H9 (cell line): ENCODE data around the gene DAZAP1. TPM values are rescaled to one million over a fixed set of nuclear protein-coding genes. Genes with fewer than 3 reads are reported as not detected.
A peak's percentile ranks its signal among the peaks of the same experiment; 100 is the strongest.

Experiments
- DNase-seq: peaks from one replicate; pipeline ENCODE4 v3.0.0-alpha.2; 2017
- H2AFZ ChIP-seq: one replicate; pipeline ENCODE4 v1.6.1; 2013; ENCODE audit warnings: mild to moderate bottlenecking, low read length, control low read depth, moderate library complexity
- H2AK5ac ChIP-seq: 2 replicates; pipeline ENCODE4 v1.6.1; 2013; ENCODE audit warnings: low read length, control low read depth, mixed read lengths; ENCODE audit not compliant: insufficient read length
- H2BK120ac ChIP-seq: one replicate; pipeline ENCODE4 v1.6.1; 2013; ENCODE audit warnings: low read depth, mild to moderate bottlenecking, low read length, control low read depth, inconsistent platforms; ENCODE audit not compliant: poor library complexity, severe bottlenecking
- H2BK12ac ChIP-seq: 2 replicates; pipeline ENCODE4 v1.6.1; 2013; ENCODE audit warnings: low read length, control low read depth, mixed read lengths, low read depth; ENCODE audit not compliant: insufficient read length
- H2BK15ac ChIP-seq: 2 replicates; pipeline ENCODE4 v1.6.1; 2013; ENCODE audit warnings: low read depth, low read length, control low read depth
- H2BK20ac ChIP-seq: one replicate; pipeline ENCODE4 v1.6.1; 2013; ENCODE audit warnings: low read depth, mild to moderate bottlenecking, low read length, control low read depth, inconsistent platforms; ENCODE audit not compliant: poor library complexity, severe bottlenecking
- H2BK5ac ChIP-seq: 2 replicates; pipeline ENCODE4 v1.6.1; 2013; ENCODE audit warnings: low read length, control low read depth, mixed read lengths; ENCODE audit not compliant: insufficient read length
- H3K14ac ChIP-seq: 2 replicates; pipeline ENCODE4 v1.6.1; 2013; ENCODE audit warnings: low read length, control low read depth; ENCODE audit not compliant: insufficient read depth
- H3K18ac ChIP-seq: 2 replicates; pipeline ENCODE4 v1.6.1; 2013; ENCODE audit warnings: low read depth, mild to moderate bottlenecking, mixed read lengths, low read length, control low read depth; ENCODE audit not compliant: insufficient read length
- H3K23ac ChIP-seq: 2 replicates; pipeline ENCODE4 v1.6.1; 2013; ENCODE audit warnings: low read length, control low read depth, mixed read lengths, low read depth; ENCODE audit not compliant: insufficient read length
- H3K23me2 ChIP-seq: 2 replicates; pipeline ENCODE4 v1.6.1; 2013; ENCODE audit warnings: low read depth, mild to moderate bottlenecking, mixed read lengths, low read length, control low read depth; ENCODE audit not compliant: insufficient read length, poor library complexity, severe bottlenecking
- H3K27ac ChIP-seq: 2 replicates; pipeline ENCODE4 v1.5.1; 2013; ENCODE audit warnings: low read length, control low read depth, mixed read lengths, low read depth; ENCODE audit not compliant: insufficient read length
- H3K27me3 ChIP-seq: 2 replicates; pipeline ENCODE4 v1.6.1; 2013; ENCODE audit warnings: low read length, control low read depth, inconsistent platforms; ENCODE audit not compliant: insufficient read depth
- H3K4ac ChIP-seq: 2 replicates; pipeline ENCODE4 v1.6.1; 2013; ENCODE audit warnings: low read depth, mild to moderate bottlenecking, control low read depth, inconsistent platforms, low read length, moderate library complexity
- H3K4me1 ChIP-seq: 2 replicates; pipeline ENCODE4 v1.6.1; 2013; ENCODE audit warnings: low read length, control low read depth, inconsistent platforms; ENCODE audit not compliant: insufficient read depth
- H3K4me2 ChIP-seq: 2 replicates; pipeline ENCODE4 v1.6.1; 2013; ENCODE audit warnings: low read length, control low read depth, mixed read lengths; ENCODE audit not compliant: insufficient read length, insufficient read depth
- H3K56ac ChIP-seq: 2 replicates; pipeline ENCODE4 v1.6.1; 2013; ENCODE audit warnings: low read depth, mild to moderate bottlenecking, mixed read lengths, low read length, control low read depth; ENCODE audit not compliant: insufficient read length
- H3K79me1 ChIP-seq: 2 replicates; pipeline ENCODE4 v1.6.1; 2013; ENCODE audit warnings: low read depth, mild to moderate bottlenecking, moderate library complexity, low read length, control low read depth, inconsistent platforms; ENCODE audit not compliant: insufficient read depth, poor library complexity, severe bottlenecking
- H3K79me2 ChIP-seq: 2 replicates; pipeline ENCODE4 v1.6.1; 2013; ENCODE audit warnings: low read length, control low read depth, inconsistent platforms; ENCODE audit not compliant: insufficient read depth
- H3K9ac ChIP-seq: 2 replicates; pipeline ENCODE4 v1.6.1; 2013; ENCODE audit warnings: low read length, control low read depth, mixed read lengths; ENCODE audit not compliant: insufficient read length; ENCODE audit errors: extremely low read depth
- H3K9me3 ChIP-seq: one replicate; pipeline ENCODE4 v1.6.1; 2013; ENCODE audit warnings: low read depth, low read length, inconsistent platforms; ENCODE audit not compliant: control insufficient read depth
- H3T11ph ChIP-seq: one replicate; pipeline ENCODE4 v1.6.1; 2013; ENCODE audit warnings: mild to moderate bottlenecking, low read length, control low read depth, inconsistent platforms
- H4K20me1 ChIP-seq: one replicate; pipeline ENCODE4 v1.6.1; 2013; ENCODE audit not compliant: control insufficient read depth, insufficient read length, insufficient read depth
- H4K5ac ChIP-seq: 2 replicates; pipeline ENCODE4 v1.6.1; 2013; ENCODE audit warnings: low read depth, mild to moderate bottlenecking, mixed read lengths, low read length, control low read depth; ENCODE audit not compliant: insufficient read length
- H4K8ac ChIP-seq: replicated peaks from 2 replicates; pipeline ENCODE4 v1.6.1; 2013; ENCODE audit warnings: low read length, control low read depth, mixed read lengths, low read depth; ENCODE audit not compliant: insufficient read length
- H4K91ac ChIP-seq: 2 replicates; pipeline ENCODE4 v1.6.1; 2013; ENCODE audit warnings: low read depth, mild to moderate bottlenecking, moderate library complexity, mixed read lengths, low read length, control low read depth; ENCODE audit not compliant: insufficient read length
- H3K27ac Mint-ChIP-seq, 3 experiments: 2 replicates in 2 of 3; 3 replicates in 1 of 3; pipeline ENCODE4 v1.8.0; 2020 to 2021; ENCODE audit warnings: mixed read lengths in 3 of 3, mild to moderate bottlenecking in 1 of 3, moderate library complexity in 1 of 3
- H3K27me3 Mint-ChIP-seq: 2 replicates; pipeline ENCODE4 v1.8.0; 2021; ENCODE audit warnings: low read depth, mild to moderate bottlenecking, moderate library complexity, mixed read lengths
- H3K36me3 Mint-ChIP-seq, 3 experiments: 2 replicates in 2 of 3; 3 replicates in 1 of 3; pipeline ENCODE4 v1.8.0; 2020 to 2021; ENCODE audit warnings: low read depth in 3 of 3, mixed read lengths in 3 of 3; ENCODE audit not compliant: insufficient read depth in 1 of 3
- H3K4me1 Mint-ChIP-seq, 2 experiments: 2 replicates each; pipeline ENCODE4 v1.8.0; 2020; ENCODE audit warnings: mixed read lengths in 2 of 2
- H3K4me3 Mint-ChIP-seq, 2 experiments: 2 replicates in 1 of 2; 3 replicates in 1 of 2; pipeline ENCODE4 v1.8.0; 2020 to 2021; ENCODE audit warnings: mild to moderate bottlenecking in 2 of 2, mixed read lengths in 2 of 2, moderate library complexity in 1 of 2
- H3K9me3 Mint-ChIP-seq, 2 experiments: 2 replicates in 1 of 2; 3 replicates in 1 of 2; pipeline ENCODE4 v1.8.0; 2020; ENCODE audit warnings: mild to moderate bottlenecking in 2 of 2, mixed read lengths in 2 of 2, moderate library complexity in 1 of 2
- CTCF ChIP-seq: fragments of 200-600 bp; sonication (generic); conservative IDR thresholded peaks from 3 replicates; pipeline ENCODE4 v1.8.0; 2021; ENCODE audit warnings: antibody characterized with exemption, mild to moderate bottlenecking
- WGBS: extraction: QIAGEN DNeasy Blood & Tissue Kit; methylation state at CpG from one replicate; pipeline ENCODE4 v1.1.7; 2013; ENCODE audit warnings: missing lambda C conversion rate, low lambda C conversion rate, mixed read lengths; ENCODE audit not compliant: insufficient read length; ENCODE audit errors: extremely low coverage; 5-methylcytosine and 5-hydroxymethylcytosine counted together
- total RNA-seq: library from RNA; stranded (reverse); gene quantifications from 2 replicates; pipeline ENCODE4 v1.2.1, GENCODE V29; 2021

Gene DAZAP1
- total RNA-seq, 1 experiment from 2014 or later: 265 TPM

- Histone ChIP-seq H3K79me2 (no peaks in the 10 kb centered on the region), H2BK12ac (no peak within 1 kb of the TSS), H4K91ac (no peak within 1 kb of the TSS), H3K79me1 (no peaks in the 10 kb centered on the region), H2BK15ac (no peak within 1 kb of the TSS), H3K9me3 (no peaks in the 10 kb centered on the region), H3T11ph (no peak within 1 kb of the TSS), H2BK20ac (no peak within 1 kb of the TSS), H2AFZ (peak within 1 kb of the TSS; percentile 32), H3K56ac (no peak within 1 kb of the TSS), H3K4me2 (peak within 1 kb of the TSS; percentile 54), H3K9ac (peak within 1 kb of the TSS; percentile 75), H3K18ac (peak within 1 kb of the TSS; percentile 79), H4K20me1 (no peaks in the 10 kb centered on the region), H2BK120ac (no peak within 1 kb of the TSS), H2AK5ac (no peak within 1 kb of the TSS), H3K27ac (no peak within 1 kb of the TSS), H2BK5ac (no peak within 1 kb of the TSS), H3K23me2 (peaks cover 3% of the 10 kb centered on the region), H3K14ac (peak within 1 kb of the TSS; percentile 80; the same call in 1 of the 2 replicates), H3K27me3 (no peaks in the 10 kb centered on the region), H3K23ac (no peak within 1 kb of the TSS), H3K4ac (no peak within 1 kb of the TSS), H4K5ac (no peak within 1 kb of the TSS), H4K8ac (no peak within 1 kb of the TSS), H3K4me1 (no peaks in the 10 kb centered on the region)
- Mint-ChIP-seq H3K36me3 (peaks cover 5 to 13% (median 11%) of the 10 kb centered on the region in 3 experiments; a peak in 6 of 7 replicates), H3K27ac (peak within 1 kb of the TSS; percentile 95 to 98 (median 97); a peak in 6 of 7 replicates), H3K4me3 (peak within 1 kb of the TSS; percentile 97 to 98), H3K9me3 (no peaks in the 10 kb centered on the region), H3K4me1 (peaks cover 0 to 9% of the 10 kb centered on the region in 2 experiments; a peak in 2 of 4 replicates), H3K27me3 (no peaks in the 10 kb centered on the region; the same call in none of the 2 replicates)
- no CpG with 5 or more reads among the region's 71 CpGs for WGBS
- TF ChIP-seq CTCF: no peak
- DNase-seq: peak; percentile 94
Observed at GRCh38 chr19:1478934-1479707, 71.7 kb downstream of the DAZAP1 start, which contains the start of gene C19orf25. Gene C19orf25 (minus strand): TSS chr19:1479215. CDS start chr19:1478903, 312 bp downstream.
